Measurements from ENCODE around the gene MXD3. TPM values are rescaled to one million over a fixed set of nuclear protein-coding genes. Genes with fewer than 3 reads are reported as not detected.

The MXD3 gene
- total RNA-seq, 2 experiments from 2014 or later = 81.3 to 130 TPM

DNA sequence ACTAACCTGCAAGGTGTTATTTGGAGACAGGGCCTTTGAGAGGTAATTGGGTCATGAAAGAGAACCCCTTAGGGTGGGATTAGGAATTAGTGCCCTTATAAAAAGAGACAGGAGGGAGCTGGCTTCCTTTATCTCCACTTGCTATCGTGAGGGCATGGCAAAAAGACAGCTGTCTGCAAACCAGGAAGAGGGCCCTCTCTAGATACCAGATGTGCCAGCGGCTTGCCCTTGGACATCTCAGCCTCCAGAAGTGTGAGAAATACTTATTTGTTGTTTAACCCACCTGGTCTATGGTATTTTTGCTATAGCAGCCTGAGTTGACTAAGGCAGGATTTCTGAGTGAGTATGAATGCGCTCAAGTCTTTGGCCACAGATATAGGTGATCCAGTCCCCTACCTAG is 45.0 kb upstream of the MXD3 start:
- peak overlapping the region; percentile 88; the same call in 1 of the 2 replicates for H2AFZ ChIP-seq (ENCODE audit: low read length)
- H3K4me3 ChIP-seq (ENCODE audit: low read depth, low read length, poor library complexity, severe bottlenecking) = peak overlapping the region; percentile 74
- TF ChIP-seq CTCF (conservative IDR thresholded peaks at IDR 0.05; ENCODE audit: low read length) (no peak), EZH2phosphoT487 (IDR thresholded peaks at IDR 0.05; ENCODE audit: borderline replicate concordance, low read depth, low read length) (no peak)
- no TSS peak for BruUV-seq (replicated peaks)
- no peaks in the 10 kb centered on the region for H3K9me2 ChIP-seq (ENCODE audit: insufficient read depth, low read length)
- no peaks in the 10 kb centered on the region; the same call in 1 of the 2 replicates for H3K36me3 ChIP-seq (ENCODE audit: insufficient read depth, low read length)
- peaks cover 54% of the 10 kb centered on the region for H3K4me1 ChIP-seq (ENCODE audit: insufficient read depth, low read length, poor library complexity, severe bottlenecking)
- H3K27ac ChIP-seq (ENCODE audit: low read depth, low read length, poor library complexity, severe bottlenecking) = peak overlapping the region; percentile 65
- peak; percentile 29 for DNase-seq (ENCODE audit: low spot score)
- ChIA-PET CTCF (ENCODE audit: unreplicated experiment) (interaction anchor here (1.0 kb wide), 2 partner anchors 21 to 74 kb away, joined by 3 read pairs; no protein-coding TSS in a partner anchor), POLR2A (interaction anchor here (0.6 to 1.7 kb wide), 9 partner anchors 8 to 241 kb away, joined by 3 to 7 read pairs (median 5); no protein-coding TSS in a partner anchor)
- intact Hi-C loops (cut with micrococcal nuclease; ENCODE audit: unreplicated experiment) = loop anchor here (1.0 kb wide), 1 partner anchor 33 kb away; no protein-coding TSS in a partner anchor
- peaks cover 8% of the 10 kb centered on the region for H3K9me3 ChIP-seq (ENCODE audit: low read length)
- peaks cover 7% of the 10 kb centered on the region; the same call in 1 of the 2 replicates for H3K79me2 ChIP-seq (ENCODE audit: insufficient read depth, low read depth, low read length)
- H3K4me2 ChIP-seq (ENCODE audit: low read length) = peak overlapping the region; percentile 95
- no peaks in the 10 kb centered on the region for H4K20me1 ChIP-seq (ENCODE audit: insufficient read depth, low read length)

DNA sequence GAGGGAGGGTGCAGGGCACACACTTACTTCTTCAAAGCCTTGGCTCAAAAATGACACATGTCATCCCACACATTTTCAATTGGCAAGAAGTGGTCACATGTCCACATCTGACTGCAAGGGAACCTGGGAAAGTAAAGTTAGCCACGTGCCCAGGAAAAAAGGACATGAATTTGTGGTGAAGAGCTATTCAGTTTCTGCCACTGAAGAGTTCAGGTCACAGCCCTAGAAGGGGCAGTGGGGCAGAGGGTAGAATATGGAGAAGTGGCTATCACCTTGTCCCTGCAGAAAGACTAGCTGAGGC is 44.1 kb upstream of the MXD3 start:
- no peaks in the 10 kb centered on the region for H3K9me2 ChIP-seq (ENCODE audit: insufficient read depth, low read length)
- POLR2A ChIA-PET = interaction anchor here (0.7 to 1.5 kb wide), 6 partner anchors 9 to 90 kb away, joined by 3 to 7 read pairs (median 6); no protein-coding TSS in a partner anchor
- no peaks in the 10 kb centered on the region; the same call in 1 of the 2 replicates for H4K20me1 ChIP-seq (ENCODE audit: insufficient read depth, low read length)
- DNase-seq (ENCODE audit: low spot score) = no peak
- CTCF ChIA-PET (ENCODE audit: unreplicated experiment) = interaction anchor here (0.6 to 1.0 kb wide), 3 partner anchors 20 to 131 kb away, joined by 3 read pairs; no protein-coding TSS in a partner anchor
- intact Hi-C loops (cut with micrococcal nuclease; ENCODE audit: unreplicated experiment) = no loop called here
- no peaks in the 10 kb centered on the region; the same call in 1 of the 2 replicates for H3K36me3 ChIP-seq (ENCODE audit: insufficient read depth, low read length)
- BruUV-seq (replicated peaks) = no TSS peak
- no peak overlapping the region for H3K4me3 ChIP-seq (ENCODE audit: low read depth, low read length, poor library complexity, severe bottlenecking)
- peaks cover 13% of the 10 kb centered on the region for H3K79me2 ChIP-seq (ENCODE audit: insufficient read depth, low read depth, low read length)
- peaks cover 45% of the 10 kb centered on the region for H3K4me1 ChIP-seq (ENCODE audit: insufficient read depth, low read length, poor library complexity, severe bottlenecking)
- H3K9me3 ChIP-seq (ENCODE audit: low read length) = peaks cover 8% of the 10 kb centered on the region
- H2AFZ ChIP-seq (ENCODE audit: low read length) = no peak overlapping the region
- no peak overlapping the region for H3K27ac ChIP-seq (ENCODE audit: low read depth, low read length, poor library complexity, severe bottlenecking)
- no peak overlapping the region for H3K4me2 ChIP-seq (ENCODE audit: low read length)
- TF ChIP-seq CTCF (conservative IDR thresholded peaks at IDR 0.05; ENCODE audit: low read length) (no peak), EZH2phosphoT487 (IDR thresholded peaks at IDR 0.05; ENCODE audit: borderline replicate concordance, low read depth, low read length) (no peak)

GRCh38 chr5:177355162-177355867 is 43.6 kb upstream of the MXD3 start:
- H3K27ac ChIP-seq (ENCODE audit: low read depth, low read length, poor library complexity, severe bottlenecking) = no peak overlapping the region
- no peak overlapping the region for H3K4me2 ChIP-seq (ENCODE audit: low read length)
- intact Hi-C loops (cut with micrococcal nuclease; ENCODE audit: unreplicated experiment) = no loop called here
- no TSS peak for BruUV-seq (replicated peaks)
- no peak for DNase-seq (ENCODE audit: low spot score)
- H3K9me2 ChIP-seq (ENCODE audit: insufficient read depth, low read length) = no peaks in the 10 kb centered on the region
- H3K79me2 ChIP-seq (ENCODE audit: insufficient read depth, low read depth, low read length) = peaks cover 18% of the 10 kb centered on the region
- no peak overlapping the region for H3K4me3 ChIP-seq (ENCODE audit: low read depth, low read length, poor library complexity, severe bottlenecking)
- H4K20me1 ChIP-seq (ENCODE audit: insufficient read depth, low read length) = peaks cover 5% of the 10 kb centered on the region; the same call in 1 of the 2 replicates
- ChIA-PET CTCF (ENCODE audit: unreplicated experiment) (interaction anchor here (0.6 kb wide), 1 partner anchor 131 kb away, joined by 3 read pairs; no protein-coding TSS in a partner anchor), POLR2A (interaction anchor here (0.7 to 1.5 kb wide), 2 partner anchors 10 to 90 kb away, joined by 3 to 6 read pairs; no protein-coding TSS in a partner anchor)
- TF ChIP-seq CTCF (conservative IDR thresholded peaks at IDR 0.05; ENCODE audit: low read length) (no peak), EZH2phosphoT487 (IDR thresholded peaks at IDR 0.05; ENCODE audit: borderline replicate concordance, low read depth, low read length) (no peak)
- no peak overlapping the region for H2AFZ ChIP-seq (ENCODE audit: low read length)
- H3K4me1 ChIP-seq (ENCODE audit: insufficient read depth, low read length, poor library complexity, severe bottlenecking) = peaks cover 49% of the 10 kb centered on the region
- H3K9me3 ChIP-seq (ENCODE audit: low read length) = peaks cover 8% of the 10 kb centered on the region
- no peaks in the 10 kb centered on the region; the same call in 1 of the 2 replicates for H3K36me3 ChIP-seq (ENCODE audit: insufficient read depth, low read length)
